SK-N-SH treated with all-trans-retinoic acid at 6 μM for 48 hours (cell line): ENCODE measurements around the gene CTIF.

Source experiments
- ATAC-seq: fragments of 200-7000 bp; cut with Tn5 transposase; 3 replicates; pipeline ENCODE4 v1.9.1; 2020; ENCODE audit warnings: mild to moderate bottlenecking, moderate library complexity
- ARNTL ChIP-seq: fragments of 450-650 bp; formaldehyde crosslinking; IDR thresholded peaks from 2 replicates; pipeline ENCODE4 v1.5.0; 2020; ENCODE audit warnings: low read depth, mild to moderate bottlenecking, moderate library complexity, borderline replicate concordance
- CREB5 ChIP-seq: fragments of 250-450 bp; sonication (Bioruptor Pico); IDR thresholded peaks from 2 replicates; pipeline ENCODE4 v1.5.1; 2020; ENCODE audit warnings: low read depth, mild to moderate bottlenecking, moderate library complexity
- CSDC2 ChIP-seq: fragments of 250-450 bp; sonication (Bioruptor Pico); IDR thresholded peaks from 2 replicates; pipeline ENCODE4 v1.5.0; 2020; ENCODE audit warnings: mild to moderate bottlenecking, moderate library complexity
- ESRRG ChIP-seq: fragments of 250-450 bp; sonication (Bioruptor Pico); IDR thresholded peaks from 2 replicates; pipeline ENCODE4 v1.6.1; 2021; ENCODE audit warnings: mild to moderate bottlenecking
- GLIS3 ChIP-seq: fragments of 250-450 bp; sonication (Bioruptor Pico); IDR thresholded peaks from 2 replicates; pipeline ENCODE4 v1.5.0; 2020; ENCODE audit warnings: mild to moderate bottlenecking, moderate library complexity
- ISL1 ChIP-seq: fragments of 250-450 bp; sonication (Bioruptor Pico); IDR thresholded peaks from 2 replicates; pipeline ENCODE4 v2.1.2; 2022; ENCODE audit warnings: mild to moderate bottlenecking, moderate library complexity
- OSR1 ChIP-seq: fragments of 250-450 bp; sonication (Bioruptor Pico); IDR thresholded peaks from 2 replicates; pipeline ENCODE4 v1.8.0; 2022; ENCODE audit warnings: moderate library complexity, mild to moderate bottlenecking, inconsistent platforms
- PATZ1 ChIP-seq: fragments of 250-450 bp; sonication (Bioruptor Pico); IDR thresholded peaks from 2 replicates; pipeline ENCODE4 v1.8.0; 2020; ENCODE audit warnings: mild to moderate bottlenecking, moderate library complexity, borderline replicate concordance
- POU6F1 ChIP-seq: fragments of 250-450 bp; sonication (Bioruptor Pico); IDR thresholded peaks from 2 replicates; pipeline ENCODE4 v1.8.0; 2021; ENCODE audit warnings: low read depth, mild to moderate bottlenecking, moderate library complexity, borderline replicate concordance
- PPARA ChIP-seq: fragments of 250-450 bp; sonication (Bioruptor Pico); IDR thresholded peaks from 2 replicates; pipeline ENCODE4 v1.5.0; 2020; ENCODE audit warnings: mild to moderate bottlenecking, borderline replicate concordance
- RARB ChIP-seq: fragments of 250-450 bp; sonication (Bioruptor Pico); IDR thresholded peaks from 2 replicates; pipeline ENCODE4 v1.8.0; 2021; ENCODE audit warnings: mild to moderate bottlenecking, moderate library complexity
- TCF4 ChIP-seq: fragments of 250-450 bp; sonication (Bioruptor Pico); IDR thresholded peaks from 2 replicates; pipeline ENCODE4 v1.8.0; 2021; ENCODE audit warnings: mild to moderate bottlenecking, moderate library complexity, borderline replicate concordance
- TSHZ2 ChIP-seq: fragments of 250-450 bp; sonication (Bioruptor Pico); IDR thresholded peaks from 2 replicates; pipeline ENCODE4 v1.5.0; 2020; ENCODE audit warnings: mild to moderate bottlenecking, moderate library complexity
- ZFP3 ChIP-seq: fragments of 250-450 bp; sonication (Bioruptor Pico); IDR thresholded peaks from 2 replicates; pipeline ENCODE4 v1.5.0; 2020; ENCODE audit warnings: mild to moderate bottlenecking, moderate library complexity
- ZNF70 ChIP-seq: fragments of 450-650 bp; formaldehyde crosslinking; IDR thresholded peaks from 2 replicates; pipeline ENCODE4 v1.5.0; 2020; ENCODE audit warnings: mild to moderate bottlenecking, moderate library complexity
- ZNF8 ChIP-seq: fragments of 450-650 bp; formaldehyde crosslinking; IDR thresholded peaks from 2 replicates; pipeline ENCODE4 v1.5.0; 2020; ENCODE audit warnings: mild to moderate bottlenecking, moderate library complexity

Gene CTIF

GRCh38 chr18:48803951-48804855 lies 265.4 kb downstream of the CTIF start (continued):
- TF ChIP-seq CSDC2 (CRISPR knock-in tag) (no peak), TCF4 (no peak), ZFP3 (CRISPR knock-in tag) (no peak), GLIS3 (CRISPR knock-in tag) (no peak), CREB5 (no peak)
- TF ChIP-seq, all 23 proteins: peak for 0

- ATAC-seq, result no peak
- TF ChIP-seq ZFP3 (CRISPR knock-in tag) (no peak), TSHZ2 (CRISPR knock-in tag) (no peak), CREB5 (no peak), TCF4 (no peak), PPARA (no peak), ZNF8 (CRISPR knock-in tag) (no peak), GLIS3 (CRISPR knock-in tag) (no peak), OSR1 (no peak), CSDC2 (CRISPR knock-in tag) (no peak), RARB (CRISPR knock-in tag) (no peak), PATZ1 (CRISPR knock-in tag) (no peak), ISL1 (CRISPR knock-in tag) (no peak), ESRRG (CRISPR knock-in tag) (no peak), ZNF70 (CRISPR knock-in tag) (no peak), POU6F1 (CRISPR knock-in tag) (no peak)
These were observed 266.2 kb downstream of the CTIF start for GRCh38 chr18:48804856-48805610.

- no peak for TF ChIP-seq ARNTL (CRISPR knock-in tag)
- TF ChIP-seq ZFP3 (CRISPR knock-in tag), result no peak
- TF ChIP-seq GLIS3 (CRISPR knock-in tag), result no peak
- no peak for TF ChIP-seq TCF4
- ATAC-seq, result no peak
These were observed 267.1 kb downstream of the CTIF start for GRCh38 chr18:48805826-48806535.
